Neuron (in vitro differentiated cells): ENCODE data around the gene CNTNAP2.

ENCODE experiments used
- H2AFZ ChIP-seq: one replicate; pipeline ENCODE4 v1.6.1; 2013; ENCODE audit warnings: low read depth, mild to moderate bottlenecking, inconsistent platforms, low read length, moderate library complexity
- H3K27me3 ChIP-seq: one replicate; pipeline ENCODE4 v1.6.1; 2013; ENCODE audit warnings: low read length; ENCODE audit not compliant: insufficient read depth
- H3K36me3 ChIP-seq: one replicate; pipeline ENCODE4 v1.6.1; 2013; ENCODE audit warnings: low read length; ENCODE audit not compliant: insufficient read depth
- H3K4me1 ChIP-seq: one replicate; pipeline ENCODE4 v1.6.1; 2013; ENCODE audit warnings: low read length; ENCODE audit not compliant: insufficient read depth
- H3K4me3 ChIP-seq: 2 replicates; pipeline ENCODE4 v1.5.1; 2013; ENCODE audit warnings: mild to moderate bottlenecking, low read length, moderate library complexity
- H3K9me3 ChIP-seq: one replicate; pipeline ENCODE4 v1.6.1; 2013; ENCODE audit warnings: low read length

The CNTNAP2 gene

DNA sequence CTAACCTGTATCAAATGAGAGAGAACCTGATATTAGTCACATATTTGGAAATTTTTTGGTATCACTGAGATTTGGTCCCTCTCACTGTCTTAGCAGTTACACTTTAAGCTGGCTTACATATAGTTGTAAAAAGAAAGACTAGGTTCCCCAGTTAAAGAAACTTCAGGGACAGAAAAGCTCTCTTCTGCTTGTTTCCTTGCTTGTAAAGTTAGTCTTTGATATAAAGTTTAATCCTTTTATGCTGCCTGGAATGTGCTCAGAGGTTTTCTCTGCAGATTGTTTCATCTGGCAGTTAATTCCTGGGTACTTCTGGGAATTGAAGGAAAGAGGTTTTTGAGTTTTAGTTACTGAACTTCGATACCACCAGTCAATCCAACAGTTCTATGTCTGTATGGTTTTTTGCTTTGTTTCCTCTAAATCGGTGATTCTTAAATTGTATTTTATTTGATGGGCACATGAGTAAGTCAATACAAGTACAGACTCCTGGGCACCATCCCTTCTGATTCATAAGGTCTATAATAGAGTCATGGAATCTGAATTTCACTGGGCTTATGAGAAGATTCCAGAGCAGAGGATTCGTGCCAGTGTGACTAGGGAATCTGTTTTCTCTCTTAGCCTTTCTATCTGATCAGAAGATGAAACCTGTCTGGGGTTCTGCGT lies 1393.1 kb downstream of the CNTNAP2 start:
- Histone ChIP-seq H3K4me1 (no peaks in the 10 kb centered on the region), H3K4me3 (no peak overlapping the region)

DNA sequence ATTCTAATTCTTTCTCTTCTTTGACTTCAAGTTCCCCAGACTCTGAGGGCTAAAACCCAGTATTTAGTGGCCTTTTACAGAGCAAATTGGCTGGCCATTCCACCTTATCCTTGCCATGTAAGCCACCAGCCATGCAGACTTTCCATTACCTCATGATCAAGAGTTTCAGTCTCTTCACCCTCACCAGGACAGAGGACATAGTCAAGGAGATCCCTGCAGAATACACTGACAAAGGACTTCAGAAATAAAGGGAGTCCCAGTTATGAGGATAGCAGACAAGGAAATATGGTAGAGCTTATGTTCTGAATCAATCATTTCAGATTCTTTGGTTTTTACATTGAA lies 1393.6 kb downstream of the CNTNAP2 start:
- Histone ChIP-seq H3K4me1 (no peaks in the 10 kb centered on the region), H3K36me3 (no peaks in the 10 kb centered on the region), H3K9me3 (no peaks in the 10 kb centered on the region), H3K27me3 (no peaks in the 10 kb centered on the region), H3K4me3 (no peak overlapping the region), H2AFZ (no peak overlapping the region)

More for the DNA sequence above, 1393.1 kb downstream of the CNTNAP2 start:
- Histone ChIP-seq H3K9me3 (no peaks in the 10 kb centered on the region), H3K27me3 (no peaks in the 10 kb centered on the region), H2AFZ (no peak overlapping the region), H3K36me3 (no peaks in the 10 kb centered on the region)

DNA sequence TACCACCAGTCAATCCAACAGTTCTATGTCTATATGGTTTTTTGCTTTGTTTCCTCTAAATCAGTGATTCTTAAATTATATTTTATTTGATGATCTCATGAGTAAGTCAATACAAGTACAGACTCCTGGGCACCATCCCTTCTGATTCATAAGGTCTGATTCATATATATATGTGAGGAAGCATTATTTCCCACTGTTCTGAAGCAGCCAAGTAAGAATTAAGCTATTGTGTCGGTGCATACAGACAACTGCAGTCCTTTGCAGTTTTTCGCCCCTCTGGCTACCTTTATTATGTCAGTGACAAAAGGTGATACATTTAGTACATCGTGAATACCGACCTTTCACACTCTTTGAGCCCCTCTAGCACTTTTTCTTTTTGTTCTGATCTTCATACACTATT lies 1394.3 kb downstream of the CNTNAP2 start:
- Histone ChIP-seq H3K36me3 (no peaks in the 10 kb centered on the region), H3K9me3 (no peaks in the 10 kb centered on the region), H3K4me3 (no peak overlapping the region), H2AFZ (no peak overlapping the region), H3K4me1 (no peaks in the 10 kb centered on the region), H3K27me3 (no peaks in the 10 kb centered on the region)

DNA sequence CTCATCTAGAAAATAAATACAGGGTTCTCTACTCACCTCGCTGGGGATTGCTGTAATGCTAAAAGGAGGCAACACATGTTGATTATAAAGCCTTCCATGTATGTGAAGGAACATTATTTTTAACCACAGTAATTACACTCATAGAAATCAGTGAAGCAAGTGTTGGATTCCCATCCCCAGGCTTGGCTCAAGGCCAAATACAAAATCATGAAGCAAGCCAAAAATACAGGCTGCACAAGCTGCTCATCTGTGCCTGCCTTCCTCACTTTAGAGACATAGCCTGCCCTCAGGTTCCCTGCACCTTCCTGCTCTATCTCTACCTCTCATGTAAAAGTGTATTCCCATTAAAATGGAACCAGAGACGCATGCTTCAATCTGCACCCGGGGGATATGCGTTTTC lies 1396.8 kb downstream of the CNTNAP2 start:
- no peaks in the 10 kb centered on the region for H3K27me3 ChIP-seq
- H3K4me1 ChIP-seq = no peaks in the 10 kb centered on the region
- H2AFZ ChIP-seq = no peak overlapping the region
- H3K36me3 ChIP-seq = no peaks in the 10 kb centered on the region
- no peak overlapping the region for H3K4me3 ChIP-seq
- no peaks in the 10 kb centered on the region for H3K9me3 ChIP-seq

DNA sequence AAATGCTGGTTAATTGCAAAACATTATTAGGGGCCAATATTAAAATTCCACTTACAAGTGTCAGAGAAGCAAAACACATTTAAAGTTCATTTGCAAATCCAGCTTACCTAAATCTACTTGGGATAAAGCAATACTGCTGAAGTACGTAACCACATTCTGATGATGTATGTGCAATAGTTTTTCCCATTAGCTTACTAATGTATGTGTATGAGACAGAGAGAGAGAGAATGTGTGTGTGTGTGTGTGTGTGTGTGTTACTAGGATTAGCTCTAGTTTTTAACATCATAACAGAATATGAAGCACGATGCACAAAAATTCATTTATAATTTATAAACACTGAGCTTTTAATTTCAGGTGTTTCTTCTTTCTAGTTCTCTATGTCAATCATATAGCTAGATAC lies 1399.8 kb downstream of the CNTNAP2 start:
- Histone ChIP-seq H2AFZ (no peak overlapping the region), H3K4me3 (no peak overlapping the region), H3K9me3 (no peaks in the 10 kb centered on the region), H3K27me3 (no peaks in the 10 kb centered on the region), H3K4me1 (no peaks in the 10 kb centered on the region), H3K36me3 (no peaks in the 10 kb centered on the region)

DNA sequence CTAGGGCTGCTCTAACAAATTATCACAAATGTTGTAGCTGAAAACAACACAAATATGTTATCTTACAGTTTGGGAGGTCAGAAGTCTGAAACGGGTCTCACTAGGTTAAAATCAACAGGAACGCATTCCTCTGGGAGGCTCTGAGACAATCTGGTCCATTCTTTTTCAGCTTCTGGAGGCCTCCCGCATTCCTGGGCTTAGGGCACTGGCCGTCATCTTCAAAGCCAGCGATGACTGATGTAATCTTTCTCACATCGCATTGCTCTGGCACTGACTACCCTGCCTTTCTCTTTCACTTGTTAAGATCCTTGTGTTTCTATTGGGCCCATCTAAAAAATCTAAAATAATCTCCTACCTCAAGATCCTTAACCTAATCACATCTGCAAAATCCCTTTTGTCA lies 1402.5 kb downstream of the CNTNAP2 start:
- H3K4me3 ChIP-seq = no peak overlapping the region
- H2AFZ ChIP-seq = no peak overlapping the region
- no peaks in the 10 kb centered on the region for H3K4me1 ChIP-seq
- no peaks in the 10 kb centered on the region for H3K36me3 ChIP-seq
- no peaks in the 10 kb centered on the region for H3K9me3 ChIP-seq
- H3K27me3 ChIP-seq = no peaks in the 10 kb centered on the region

DNA sequence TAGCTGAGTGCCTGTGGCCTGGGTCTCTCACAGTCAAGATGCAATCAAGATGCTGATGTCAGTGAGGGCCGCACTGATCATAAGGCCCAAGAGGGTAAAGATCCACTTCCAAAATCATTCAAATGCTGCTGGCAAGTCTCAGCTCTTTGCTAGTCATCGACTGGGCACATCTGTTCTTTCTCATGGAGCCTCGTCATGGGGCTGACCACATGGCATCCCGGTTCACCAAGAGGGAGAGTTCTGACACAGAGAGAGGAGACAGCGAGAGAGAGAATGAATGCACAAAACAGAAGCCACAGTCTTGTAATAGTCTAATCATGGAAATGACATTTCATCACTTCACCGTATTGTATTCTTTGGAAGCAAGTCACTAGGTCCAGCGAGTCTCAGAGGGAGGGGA lies 1406.5 kb downstream of the CNTNAP2 start:
- Histone ChIP-seq H3K9me3 (no peaks in the 10 kb centered on the region), H2AFZ (no peak overlapping the region), H3K4me1 (no peaks in the 10 kb centered on the region), H3K27me3 (no peaks in the 10 kb centered on the region), H3K36me3 (no peaks in the 10 kb centered on the region), H3K4me3 (no peak overlapping the region)

DNA sequence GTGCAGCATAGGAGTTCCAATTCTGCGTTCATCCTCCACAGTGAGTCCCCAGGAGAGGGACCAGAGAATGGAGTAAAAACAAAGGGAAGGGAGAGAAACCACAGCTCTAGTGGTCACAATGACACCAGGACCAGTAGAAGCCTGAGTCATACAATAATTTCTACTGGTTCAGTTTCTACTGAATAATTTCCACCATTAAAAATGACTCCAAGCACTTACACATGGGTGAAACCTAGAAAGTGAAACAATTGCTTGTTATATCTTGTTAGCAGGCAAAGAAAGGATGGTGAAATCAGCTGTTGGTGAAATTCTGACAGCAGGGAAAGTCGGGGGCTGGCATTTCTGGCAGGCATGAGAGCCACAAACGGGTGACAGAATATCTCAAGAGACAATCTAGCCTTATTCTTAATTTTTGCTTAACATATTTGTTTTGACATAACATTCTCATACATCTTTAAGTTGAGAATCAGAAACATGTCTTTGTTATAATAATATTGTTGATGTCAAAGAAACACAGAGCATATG lies 1408.2 kb downstream of the CNTNAP2 start:
- Histone ChIP-seq H3K36me3 (no peaks in the 10 kb centered on the region), H3K9me3 (no peaks in the 10 kb centered on the region), H3K4me3 (no peak overlapping the region), H3K27me3 (no peaks in the 10 kb centered on the region), H2AFZ (no peak overlapping the region), H3K4me1 (no peaks in the 10 kb centered on the region)

DNA sequence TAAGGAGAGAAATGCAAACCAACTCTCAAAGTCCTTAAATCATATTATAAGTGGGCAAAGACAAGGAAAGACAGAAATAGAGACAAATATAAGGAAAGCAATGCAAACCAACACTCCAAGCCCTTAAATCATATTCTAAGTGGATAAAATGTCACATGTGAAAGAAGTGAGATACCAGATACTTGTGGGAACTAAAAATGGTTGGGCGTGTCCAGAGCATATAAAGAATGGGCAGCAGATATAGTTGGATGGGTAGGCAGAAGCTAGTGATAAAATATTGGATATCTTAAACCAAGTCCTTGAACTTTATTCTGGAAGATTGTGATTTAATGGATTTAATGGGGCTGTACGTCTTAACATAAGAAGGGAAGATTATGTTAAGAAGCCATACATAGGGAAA lies 1408.7 kb downstream of the CNTNAP2 start:
- Histone ChIP-seq H3K36me3 (no peaks in the 10 kb centered on the region), H2AFZ (no peak overlapping the region), H3K4me3 (no peak overlapping the region), H3K9me3 (no peaks in the 10 kb centered on the region), H3K4me1 (no peaks in the 10 kb centered on the region), H3K27me3 (no peaks in the 10 kb centered on the region)

DNA sequence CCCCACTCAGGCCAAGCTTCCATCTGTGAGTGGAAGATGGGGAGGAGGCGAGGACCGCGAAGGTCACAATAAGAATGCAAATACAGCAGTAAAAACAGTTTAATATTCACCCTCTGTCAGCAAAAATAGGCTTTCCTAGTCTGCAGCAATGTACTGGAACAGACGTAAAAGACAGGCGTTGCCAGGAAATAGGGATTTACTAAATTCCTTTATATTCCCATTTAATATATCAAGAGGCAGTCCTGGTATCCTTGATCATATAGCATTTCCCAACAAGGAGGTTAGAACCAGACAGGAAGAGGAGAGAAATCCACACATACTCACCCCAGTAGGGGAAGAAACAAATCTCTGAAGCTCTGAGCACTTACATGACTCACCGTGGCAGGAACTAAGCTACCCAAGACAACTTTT lies 1419.1 kb downstream of the CNTNAP2 start:
- Histone ChIP-seq H2AFZ (no peak overlapping the region), H3K36me3 (no peaks in the 10 kb centered on the region), H3K4me3 (no peak overlapping the region), H3K4me1 (no peaks in the 10 kb centered on the region), H3K9me3 (no peaks in the 10 kb centered on the region), H3K27me3 (no peaks in the 10 kb centered on the region)

DNA sequence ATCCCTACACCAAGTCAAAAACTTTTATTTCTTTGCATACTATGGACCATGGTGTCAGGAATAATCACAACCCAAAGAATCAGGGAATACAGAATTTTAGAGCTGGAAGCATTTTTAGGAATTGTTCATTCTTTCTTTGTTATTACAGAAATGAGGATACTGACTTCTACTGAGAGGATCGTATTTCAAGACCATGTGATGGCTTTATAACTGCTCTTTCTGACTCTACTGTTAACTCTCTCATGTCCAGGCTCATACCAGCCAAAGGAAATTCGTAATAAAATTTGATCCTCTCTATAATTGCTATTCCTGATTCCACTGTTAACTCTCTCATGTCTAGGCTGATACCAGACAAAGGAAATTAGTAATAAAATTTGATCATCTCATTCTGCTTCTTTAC lies 1423.1 kb downstream of the CNTNAP2 start:
- H2AFZ ChIP-seq = no peak overlapping the region
- H3K36me3 ChIP-seq = no peaks in the 10 kb centered on the region
- no peaks in the 10 kb centered on the region for H3K4me1 ChIP-seq
- H3K27me3 ChIP-seq = no peaks in the 10 kb centered on the region
- no peak overlapping the region for H3K4me3 ChIP-seq
- no peaks in the 10 kb centered on the region for H3K9me3 ChIP-seq

DNA sequence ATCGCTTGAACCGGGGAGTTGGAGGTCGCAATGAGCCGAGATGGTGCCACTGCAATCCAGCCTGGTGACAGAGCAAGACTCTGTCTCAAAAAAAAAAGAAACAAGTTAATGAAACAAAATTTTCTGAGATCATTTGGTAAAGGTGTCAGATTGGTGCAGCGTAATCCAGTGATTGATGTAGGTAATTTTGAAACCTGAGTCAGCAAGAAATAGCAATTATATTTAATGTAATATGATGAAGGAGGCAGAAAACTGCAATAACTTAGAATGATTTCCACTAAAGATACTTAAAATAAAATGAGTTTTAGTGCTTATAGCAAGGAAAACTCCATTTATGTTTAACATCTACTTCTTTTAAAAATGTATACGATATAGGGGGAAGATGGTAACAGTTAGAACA lies 1424.1 kb downstream of the CNTNAP2 start:
- Histone ChIP-seq H3K4me1 (no peaks in the 10 kb centered on the region), H2AFZ (no peak overlapping the region), H3K9me3 (no peaks in the 10 kb centered on the region), H3K27me3 (no peaks in the 10 kb centered on the region), H3K36me3 (no peaks in the 10 kb centered on the region), H3K4me3 (no peak overlapping the region)

DNA sequence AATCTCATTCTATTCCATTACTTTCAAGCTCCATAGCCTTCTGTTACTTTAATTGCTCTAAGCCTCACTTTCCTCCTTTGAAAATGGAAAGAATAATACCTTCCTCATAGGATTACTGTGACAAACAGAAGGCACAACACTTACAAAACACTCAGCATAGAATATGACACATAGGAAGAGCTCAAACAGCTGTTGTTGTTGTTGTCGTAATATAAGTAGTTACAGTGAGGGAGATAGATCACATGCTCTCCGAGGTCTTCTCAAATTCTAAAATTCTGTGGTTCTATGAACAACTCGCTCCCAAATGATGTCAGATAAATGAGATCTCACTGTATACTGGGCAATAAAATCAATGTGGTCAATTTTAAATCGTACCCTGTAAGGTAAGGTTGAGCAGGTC lies 1424.7 kb downstream of the CNTNAP2 start:
- Histone ChIP-seq H3K27me3 (no peaks in the 10 kb centered on the region), H3K4me3 (no peak overlapping the region), H3K9me3 (no peaks in the 10 kb centered on the region), H3K4me1 (no peaks in the 10 kb centered on the region), H2AFZ (no peak overlapping the region), H3K36me3 (no peaks in the 10 kb centered on the region)

DNA sequence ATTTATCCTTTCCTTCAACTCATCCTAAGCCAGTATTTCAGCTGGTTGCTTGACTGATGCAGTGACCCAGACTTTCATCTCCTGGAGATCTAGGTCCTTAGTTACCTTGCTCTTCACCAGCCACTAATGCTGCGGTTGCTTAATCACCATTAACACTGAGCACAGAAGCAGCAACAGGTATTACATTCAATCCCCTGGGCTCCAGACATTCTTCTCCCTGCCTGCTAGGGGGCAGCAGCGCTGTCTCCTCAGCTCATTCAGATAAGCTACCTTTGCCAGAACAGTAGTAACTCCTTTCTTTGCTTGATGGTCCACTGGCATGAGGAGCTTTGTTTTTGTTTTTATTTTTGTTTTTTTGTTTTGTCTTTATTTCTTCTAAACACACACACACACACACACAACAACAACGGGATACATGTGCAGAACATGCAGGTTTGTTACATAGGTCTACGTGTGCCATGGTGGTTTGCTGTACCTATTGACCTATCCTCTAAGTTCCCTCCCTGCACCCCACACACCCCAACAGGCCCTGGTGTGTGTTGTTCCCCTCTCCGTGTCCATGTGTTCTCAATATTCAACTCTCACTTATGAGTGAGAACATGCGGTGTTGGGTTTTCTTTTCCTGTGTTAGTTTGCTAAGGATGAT lies 1430.8 kb downstream of the CNTNAP2 start:
- no peaks in the 10 kb centered on the region for H3K36me3 ChIP-seq
- H3K27me3 ChIP-seq = no peaks in the 10 kb centered on the region

More for the DNA sequence above, 1430.8 kb downstream of the CNTNAP2 start:
- Histone ChIP-seq H2AFZ (no peak overlapping the region), H3K9me3 (no peaks in the 10 kb centered on the region), H3K4me1 (no peaks in the 10 kb centered on the region), H3K4me3 (no peak overlapping the region)
